ENCODE results near the gene SCPEP1.
"Not testable (repeated sequence)": the region's sequence is repeated elsewhere in the genome, so short reads cannot be mapped to it uniquely, and the experiment has no call there.

Gene SCPEP1

DNA sequence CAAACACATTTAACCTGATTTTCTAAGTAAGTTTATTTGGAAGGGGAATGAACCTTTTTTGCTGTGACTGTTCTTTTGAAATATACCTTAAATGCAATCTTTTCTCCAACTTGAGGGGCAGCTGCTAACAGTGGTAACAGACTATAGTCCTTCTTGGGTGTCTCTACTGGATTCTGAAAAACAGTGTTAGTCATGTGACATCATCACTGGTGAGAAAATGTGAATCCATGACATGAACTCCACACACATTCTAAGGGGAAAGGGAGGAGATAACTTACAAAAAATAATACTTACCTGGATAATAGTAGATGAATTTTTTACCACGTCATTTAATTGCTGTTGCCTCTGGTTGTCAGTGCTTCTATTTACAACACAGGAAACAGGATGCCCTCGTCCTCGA is 28.3 kb upstream of the SCPEP1 start:
- no peaks in the 10 kb centered on the region for H3K9me3 ChIP-seq (ENCODE audit: severe bottlenecking)
- peaks cover 81% of the 10 kb centered on the region for H3K36me3 ChIP-seq
- no peak overlapping the region for H3K4me3 ChIP-seq (ENCODE audit: low read depth, low read length)
- no peak overlapping the region for H3K27ac ChIP-seq
- TF ChIP-seq CTCF (IDR thresholded peaks at IDR 0.05; ENCODE audit: low read depth, low read length), result no peak
- H3K27me3 ChIP-seq (ENCODE audit: insufficient read depth, low read depth, severe bottlenecking), result no peaks in the 10 kb centered on the region
- no peak for DNase-seq

- H3K4me3 ChIP-seq (ENCODE audit: low read depth, low read length), result no peak overlapping the region
- H3K27me3 ChIP-seq (ENCODE audit: insufficient read depth, low read depth, severe bottlenecking), result no peaks in the 10 kb centered on the region
- no peak for TF ChIP-seq CTCF (IDR thresholded peaks at IDR 0.05; ENCODE audit: low read depth, low read length)
- H3K36me3 ChIP-seq, result peaks cover 29% of the 10 kb centered on the region
- no peak for DNase-seq
- no peaks in the 10 kb centered on the region for H3K9me3 ChIP-seq (ENCODE audit: severe bottlenecking)
- H3K27ac ChIP-seq, result no peak overlapping the region
Observed at GRCh38 chr17:56956992-56957391, 20.9 kb upstream of the SCPEP1 start.

DNA sequence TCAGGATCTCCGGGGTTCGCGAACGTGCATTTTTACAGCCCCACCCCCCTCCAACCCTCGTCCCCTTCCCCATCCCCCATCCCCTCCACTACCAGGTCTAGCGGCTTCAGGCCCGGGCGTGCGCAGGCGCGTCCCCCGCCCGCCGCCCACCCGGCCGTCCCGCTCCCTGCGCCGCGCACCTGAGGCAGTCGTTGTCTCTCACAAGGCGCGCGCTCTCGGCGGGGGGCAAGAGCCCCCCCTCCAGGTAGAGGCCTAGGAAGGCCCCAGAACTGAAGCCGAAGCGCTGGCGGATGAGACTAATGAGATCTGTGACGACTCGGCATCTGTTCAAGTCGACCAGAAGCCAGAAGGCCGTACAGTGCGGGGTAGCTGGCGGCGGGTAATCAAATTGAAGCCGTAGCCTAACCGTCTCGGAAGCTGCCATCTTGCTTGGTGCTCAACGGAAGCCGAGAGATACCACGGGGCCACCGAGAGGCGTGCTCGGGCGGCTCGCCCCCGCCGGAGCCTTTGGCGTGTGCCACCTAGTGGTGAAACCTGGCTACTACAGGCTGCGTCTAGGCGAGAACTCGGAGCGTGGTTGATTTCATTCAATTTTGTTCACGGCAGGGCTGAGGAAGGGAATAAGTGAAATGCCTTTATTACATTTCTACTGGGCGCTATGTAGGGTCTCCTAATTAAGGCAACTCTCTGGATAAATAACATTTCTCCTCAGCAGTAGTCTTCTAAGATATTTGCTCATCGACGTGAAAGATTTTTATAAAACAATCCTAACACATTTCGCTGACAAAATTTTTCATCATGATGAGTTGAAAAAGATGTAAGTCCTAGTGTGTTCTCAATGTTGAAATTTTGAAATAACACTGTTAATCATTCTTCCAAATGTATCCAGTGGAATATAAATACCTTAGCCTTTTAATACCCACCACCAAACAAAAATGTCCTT is 17.1 kb upstream of the SCPEP1 start, which contains the start of gene COIL:
Gene COIL (minus strand): TSS at position 455 of the 943 bp plus-strand sequence. CDS start 31 bp downstream, at position 424.
- Histone ChIP-seq H3K4me3 (ENCODE audit: low read depth, low read length) (peak within 1 kb of the TSS; percentile 59), H3K27me3 (ENCODE audit: insufficient read depth, low read depth, severe bottlenecking) (no peaks in the 10 kb centered on the region), H3K27ac (peak within 1 kb of the TSS; percentile 97), H3K36me3 (peaks cover 11% of the 10 kb centered on the region; the same call in 1 of the 2 replicates), H3K9me3 (ENCODE audit: severe bottlenecking) (no peaks in the 10 kb centered on the region)
- TF ChIP-seq CTCF (IDR thresholded peaks at IDR 0.05; ENCODE audit: low read depth, low read length), result peak; percentile 98
- DNase-seq, result peak; percentile 97

- H3K27me3 ChIP-seq (ENCODE audit: insufficient read depth, low read depth, severe bottlenecking); H3K27ac ChIP-seq; H3K36me3 ChIP-seq; H3K4me3 ChIP-seq (ENCODE audit: low read depth, low read length); H3K9me3 ChIP-seq (ENCODE audit: severe bottlenecking); DNase-seq: not testable (repeated sequence)
Observed at GRCh38 chr17:56965241-56965640, 12.7 kb upstream of the SCPEP1 start.

DNA sequence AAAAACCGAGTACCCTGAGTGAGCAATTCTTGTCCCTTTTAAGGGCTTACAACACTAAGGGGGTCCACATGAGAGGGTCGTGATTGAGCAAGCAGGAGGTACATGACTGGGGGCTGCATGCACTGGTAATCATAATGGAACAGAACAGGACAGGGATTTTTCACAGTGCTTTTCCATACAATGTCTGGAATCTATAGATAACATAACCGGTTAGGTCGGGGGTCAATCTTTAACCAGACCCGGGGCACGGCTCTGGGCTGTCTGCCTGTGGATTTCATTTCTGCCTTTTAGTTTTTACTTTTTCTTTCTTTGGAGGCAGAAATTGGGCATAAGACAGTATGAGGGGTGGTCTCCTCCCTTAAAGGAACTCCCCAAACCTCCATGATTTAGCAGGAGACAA is 12.2 kb upstream of the SCPEP1 start:
- not testable (repeated sequence) for H3K9me3 ChIP-seq (ENCODE audit: severe bottlenecking); DNase-seq; H3K27me3 ChIP-seq (ENCODE audit: insufficient read depth, low read depth, severe bottlenecking); H3K27ac ChIP-seq; H3K36me3 ChIP-seq; H3K4me3 ChIP-seq (ENCODE audit: low read depth, low read length)

GRCh38 chr17:56966338-56966737 is 11.6 kb upstream of the SCPEP1 start:
- H3K4me3 ChIP-seq (ENCODE audit: low read depth, low read length), result no peak overlapping the region
- TF ChIP-seq CTCF (IDR thresholded peaks at IDR 0.05; ENCODE audit: low read depth, low read length), result no peak
- no peak overlapping the region for H3K27ac ChIP-seq
- H3K9me3 ChIP-seq (ENCODE audit: severe bottlenecking), result peaks cover 4% of the 10 kb centered on the region
- DNase-seq, result no peak
- H3K27me3 ChIP-seq (ENCODE audit: insufficient read depth, low read depth, severe bottlenecking), result no peaks in the 10 kb centered on the region
- H3K36me3 ChIP-seq, result no peaks in the 10 kb centered on the region

All from WERI-Rb-1 (cell line).